Loucy (cell line): ENCODE data around the gene PAGE2B.

ENCODE experiments used
- H2AFZ ChIP-seq: fragments of 200-600 bp; sonication (generic); 2 replicates; pipeline ENCODE4 v1.6.0; 2016; ENCODE audit warnings: antibody characterized with exemption, mild to moderate bottlenecking, low read length, moderate library complexity
- H3F3A ChIP-seq: fragments of 200-600 bp; 2 replicates; pipeline ENCODE4 v1.6.0; 2016; ENCODE audit warnings: antibody characterized with exemption, low read depth, mild to moderate bottlenecking
- H3K27me3 ChIP-seq: fragments of 200-600 bp; sonication (generic); 2 replicates; pipeline ENCODE4 v1.6.1; 2014; ENCODE audit warnings: low read length, mild to moderate bottlenecking; ENCODE audit not compliant: insufficient read depth, poor library complexity, severe bottlenecking
- H3K36me3 ChIP-seq: fragments of 200-600 bp; sonication (generic); 2 replicates; pipeline ENCODE4 v1.6.1; 2016; ENCODE audit warnings: low read length; ENCODE audit not compliant: insufficient read depth
- H3K4me1 ChIP-seq: fragments of 200-600 bp; sonication (generic); 2 replicates; pipeline ENCODE4 v1.5.1; 2014; ENCODE audit warnings: low read length, mild to moderate bottlenecking; ENCODE audit not compliant: insufficient read depth, poor library complexity, severe bottlenecking
- H3K4me2 ChIP-seq: fragments of 200-600 bp; sonication (generic); 2 replicates; pipeline ENCODE4 v1.6.0; 2014; ENCODE audit warnings: antibody characterized with exemption, low read length, low read depth, mild to moderate bottlenecking; ENCODE audit not compliant: poor library complexity, severe bottlenecking
- H3K4me3 ChIP-seq: fragments of 200-600 bp; sonication (generic); 2 replicates; pipeline ENCODE4 v1.5.1; 2014; ENCODE audit warnings: low read length, mild to moderate bottlenecking, mixed read lengths; ENCODE audit not compliant: poor library complexity, severe bottlenecking
- H3K79me2 ChIP-seq: fragments of 200-600 bp; sonication (generic); 2 replicates; pipeline ENCODE4 v1.6.1; 2014; ENCODE audit warnings: low read length; ENCODE audit not compliant: insufficient read depth
- H3K9ac ChIP-seq: fragments of 200-600 bp; sonication (generic); 2 replicates; pipeline ENCODE4 v1.6.0; 2014; ENCODE audit warnings: mild to moderate bottlenecking, low read depth, low read length, moderate library complexity; ENCODE audit not compliant: poor library complexity, severe bottlenecking
- H3K9me2 ChIP-seq: fragments of 200-600 bp; sonication (generic); replicated peaks from 2 replicates; pipeline ENCODE4 v1.6.1; 2016; ENCODE audit warnings: low read depth, low read length, mixed read lengths
- H3K9me3 ChIP-seq: fragments of 200-600 bp; sonication (generic); 2 replicates; pipeline ENCODE4 v1.6.1; 2014; ENCODE audit warnings: mild to moderate bottlenecking, antibody characterized with exemption, low read length, low read depth; ENCODE audit not compliant: insufficient read depth
- H4K20me1 ChIP-seq: fragments of 200-600 bp; sonication (generic); 2 replicates; pipeline ENCODE4 v1.6.0; 2014; ENCODE audit warnings: antibody characterized with exemption, low read length, mild to moderate bottlenecking; ENCODE audit not compliant: insufficient read depth, poor library complexity, severe bottlenecking
- CTCF ChIP-seq: fragments of 200-600 bp; sonication (generic); conservative IDR thresholded peaks from 2 replicates; pipeline ENCODE4 v1.5.1; 2014; ENCODE audit warnings: mild to moderate bottlenecking, antibody characterized with exemption, low read length
- EZH2phosphoT487 ChIP-seq: fragments of 200-600 bp; IDR thresholded peaks from 2 replicates; pipeline ENCODE4 v1.6.1; 2018; ENCODE audit warnings: antibody characterized with exemption, mild to moderate bottlenecking, moderate library complexity, borderline replicate concordance

Gene PAGE2B

GRCh38 chrX:55028040-55028439 is 46.8 kb upstream of the PAGE2B start:
- no peaks in the 10 kb centered on the region for H3K9me3 ChIP-seq
- no peaks in the 10 kb centered on the region for H3K9me2 ChIP-seq
- no peaks in the 10 kb centered on the region for H3F3A ChIP-seq
- H3K79me2 ChIP-seq, result no peaks in the 10 kb centered on the region
- TF ChIP-seq CTCF (no peak), EZH2phosphoT487 (no peak)
- H2AFZ ChIP-seq, result no peak overlapping the region
- no peaks in the 10 kb centered on the region for H3K36me3 ChIP-seq
- H3K4me1 ChIP-seq, result no peaks in the 10 kb centered on the region
- H3K4me2 ChIP-seq, result no peak overlapping the region
- H3K27me3 ChIP-seq, result no peaks in the 10 kb centered on the region
- H3K4me3 ChIP-seq, result no peak overlapping the region
- no peak overlapping the region for H3K9ac ChIP-seq
- H4K20me1 ChIP-seq, result no peaks in the 10 kb centered on the region

- Histone ChIP-seq H3K27me3 (no peaks in the 10 kb centered on the region), H3K4me2 (no peak overlapping the region), H3K9me3 (no peaks in the 10 kb centered on the region), H3K9ac (no peak overlapping the region), H3K4me1 (no peaks in the 10 kb centered on the region), H2AFZ (no peak overlapping the region), H3K79me2 (no peaks in the 10 kb centered on the region), H4K20me1 (no peaks in the 10 kb centered on the region), H3K4me3 (no peak overlapping the region), H3K9me2 (no peaks in the 10 kb centered on the region), H3K36me3 (no peaks in the 10 kb centered on the region), H3F3A (no peaks in the 10 kb centered on the region)
- TF ChIP-seq EZH2phosphoT487 (no peak), CTCF (no peak)
These were observed 46.2 kb upstream of the PAGE2B start for GRCh38 chrX:55028611-55029010.

- no peaks in the 10 kb centered on the region for H3K4me1 ChIP-seq
- TF ChIP-seq CTCF (no peak), EZH2phosphoT487 (no peak)
- no peaks in the 10 kb centered on the region for H3K9me3 ChIP-seq
- H3K9ac ChIP-seq, result no peak overlapping the region
- no peak overlapping the region for H2AFZ ChIP-seq
- H3K4me2 ChIP-seq, result no peak overlapping the region
- no peak overlapping the region for H3K4me3 ChIP-seq
- H3K27me3 ChIP-seq, result no peaks in the 10 kb centered on the region
- no peaks in the 10 kb centered on the region for H4K20me1 ChIP-seq
- no peaks in the 10 kb centered on the region for H3K79me2 ChIP-seq
- no peaks in the 10 kb centered on the region for H3K36me3 ChIP-seq
- H3K9me2 ChIP-seq, result no peaks in the 10 kb centered on the region
- H3F3A ChIP-seq, result no peaks in the 10 kb centered on the region
These were observed 45.5 kb upstream of the PAGE2B start for GRCh38 chrX:55029291-55029690.
